GM19238 (cell line): ENCODE results near the gene PIGZ.

ENCODE experiments used
- DNase-seq: peaks from one replicate; pipeline ENCODE4 v3.0.0; 2011; ENCODE audit warnings: low spot score; ENCODE audit not compliant: insufficient read length

PIGZ gene

GRCh38 chr3:196983186-196983585 is 14.6 kb upstream of the PIGZ start:
- no peak for DNase-seq

GRCh38 chr3:196981657-196982056 is 13.0 kb upstream of the PIGZ start:
- no peak for DNase-seq

- no peak for DNase-seq
Observed at GRCh38 chr3:196979545-196979944, 10.9 kb upstream of the PIGZ start.

GRCh38 chr3:196976941-196977340 is 8.3 kb upstream of the PIGZ start:
- no peak for DNase-seq

- DNase-seq = no peak
Observed at GRCh38 chr3:196975349-196975748, 6.7 kb upstream of the PIGZ start.

- DNase-seq = no peak
Observed at GRCh38 chr3:196974661-196975060, 6.0 kb upstream of the PIGZ start.

GRCh38 chr3:196971094-196971698 is 2.6 kb upstream of the PIGZ start:
- no peak for DNase-seq

GRCh38 chr3:196970547-196971093 is 2.0 kb upstream of the PIGZ start:
- DNase-seq = no peak

- DNase-seq = peak; percentile 82
Observed at GRCh38 chr3:196969660-196970546, 1.3 kb upstream of the PIGZ start.

GRCh38 chr3:196969134-196969659 is 564 bp upstream of the PIGZ start:
- DNase-seq = peak; percentile 65

GRCh38 chr3:196967412-196968232 is 1.0 kb downstream of the PIGZ start:
- no peak for DNase-seq

GRCh38 chr3:196966526-196967401 is 1.9 kb downstream of the PIGZ start:
- DNase-seq = no peak

GRCh38 chr3:196965804-196966173 is 2.8 kb downstream of the PIGZ start:
- no peak for DNase-seq

GRCh38 chr3:196965112-196965803 is 3.4 kb downstream of the PIGZ start:
- DNase-seq = no peak

GRCh38 chr3:196963631-196963953 is 5.0 kb downstream of the PIGZ start:
- DNase-seq = no peak

GRCh38 chr3:196962930-196963630 is 5.6 kb downstream of the PIGZ start:
- no peak for DNase-seq

- no peak for DNase-seq
Observed at GRCh38 chr3:196962108-196962929, 6.3 kb downstream of the PIGZ start.

GRCh38 chr3:196954832-196955231 is 13.8 kb downstream of the PIGZ start:
- no peak for DNase-seq

- no peak for DNase-seq
Observed at GRCh38 chr3:196951371-196951770, 17.3 kb downstream of the PIGZ start.
